ENCODE results near the gene RNASET2. TPM values are rescaled to one million over a fixed set of nuclear protein-coding genes. Genes with fewer than 3 reads are reported as not detected.

RNASET2 gene
- total and polyA plus RNA-seq, 4 donors, result 17.7 to 37.2 (median 25.0) TPM

DNA sequence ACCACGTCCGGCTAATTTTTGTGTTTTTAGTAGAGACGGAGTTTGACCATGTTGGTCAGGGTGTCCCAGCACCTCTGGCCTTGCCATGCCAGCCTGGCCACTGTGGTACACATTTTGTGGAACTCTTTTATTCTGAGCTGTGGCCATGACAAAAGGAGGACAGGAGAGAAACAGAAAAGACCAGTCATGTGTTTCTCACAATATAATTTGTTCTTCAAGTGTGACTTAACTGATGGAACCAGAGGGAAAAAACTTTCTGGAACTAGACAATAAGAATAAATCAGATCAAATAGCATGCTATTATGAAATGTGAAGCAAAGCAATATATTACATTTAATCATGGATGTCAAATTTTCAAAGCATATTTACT is 4.2 kb upstream of the RNASET2 start:
- H3K27me3 ChIP-seq (ENCODE audit: control insufficient read depth in 4 of 4, insufficient read depth in 4 of 4, low read length in 3 of 4), result no peaks in the 10 kb centered on the region
- H3K36me3 ChIP-seq (ENCODE audit: control insufficient read depth in 4 of 4, insufficient read depth in 3 of 4, low read depth in 1 of 4, low read length in 3 of 4), result no peaks in the 10 kb centered on the region
- no peak overlapping the region for H3K4me3 ChIP-seq (ENCODE audit: low read depth in 1 of 3, low read length in 3 of 3)
- 98% methylated on average over 3 of the region's 3 CpGs for WGBS
- no peak overlapping the region for H3K9ac ChIP-seq (ENCODE audit: low read depth in 1 of 2, low read length in 2 of 2)
- H3K9me3 ChIP-seq (ENCODE audit: control insufficient read depth in 4 of 4, low read length in 3 of 4), result no peaks in the 10 kb centered on the region
- peaks cover 3 to 21% (median 10%) of the 10 kb centered on the region in 4 donors for H3K4me1 ChIP-seq (ENCODE audit: control insufficient read depth in 4 of 4, insufficient read depth in 4 of 4, low read length in 3 of 4)
- TF ChIP-seq, protein P1, sequence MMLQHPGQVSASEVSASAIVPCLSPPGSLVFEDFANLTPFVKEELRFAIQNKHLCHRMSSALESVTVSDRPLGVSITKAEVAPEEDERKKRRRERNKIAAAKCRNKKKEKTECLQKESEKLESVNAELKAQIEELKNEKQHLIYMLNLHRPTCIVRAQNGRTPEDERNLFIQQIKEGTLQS (IDR thresholded peaks at IDR 0.05), result no peak
- TF ChIP-seq HNF4A (conservative IDR thresholded peaks at IDR 0.05), result no peak
- TF ChIP-seq HNF4G (IDR thresholded peaks at IDR 0.05), result no peak
- no peak for TF ChIP-seq FOXA2 (IDR thresholded peaks at IDR 0.05)
- TF ChIP-seq FOXA1 (IDR thresholded peaks at IDR 0.05), result no peak
- TF ChIP-seq RAD21 (IDR thresholded peaks at IDR 0.05), result no peak
- TF ChIP-seq YY1 (IDR thresholded peaks at IDR 0.05), result no peak
- TF ChIP-seq EGR1 (IDR thresholded peaks at IDR 0.05; ENCODE audit: low read depth in 2 of 2), result no peak
- no peak for TF ChIP-seq MAX (IDR thresholded peaks at IDR 0.05)
- no peak for TF ChIP-seq SP1 (IDR thresholded peaks at IDR 0.05)
- no peak for TF ChIP-seq RXRA (IDR thresholded peaks at IDR 0.05)
- TF ChIP-seq NR2F2 (IDR thresholded peaks at IDR 0.05), result no peak
- TF ChIP-seq, protein P2, sequence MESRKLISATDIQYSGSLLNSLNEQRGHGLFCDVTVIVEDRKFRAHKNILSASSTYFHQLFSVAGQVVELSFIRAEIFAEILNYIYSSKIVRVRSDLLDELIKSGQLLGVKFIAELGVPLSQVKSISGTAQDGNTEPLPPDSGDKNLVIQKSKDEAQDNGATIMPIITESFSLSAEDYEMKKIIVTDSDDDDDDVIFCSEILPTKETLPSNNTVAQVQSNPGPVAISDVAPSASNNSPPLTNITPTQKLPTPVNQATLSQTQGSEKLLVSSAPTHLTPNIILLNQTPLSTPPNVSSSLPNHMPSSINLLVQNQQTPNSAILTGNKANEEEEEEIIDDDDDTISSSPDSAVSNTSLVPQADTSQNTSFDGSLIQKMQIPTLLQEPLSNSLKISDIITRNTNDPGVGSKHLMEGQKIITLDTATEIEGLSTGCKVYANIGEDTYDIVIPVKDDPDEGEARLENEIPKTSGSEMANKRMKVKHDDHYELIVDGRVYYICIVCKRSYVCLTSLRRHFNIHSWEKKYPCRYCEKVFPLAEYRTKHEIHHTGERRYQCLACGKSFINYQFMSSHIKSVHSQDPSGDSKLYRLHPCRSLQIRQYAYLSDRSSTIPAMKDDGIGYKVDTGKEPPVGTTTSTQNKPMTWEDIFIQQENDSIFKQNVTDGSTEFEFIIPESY (IDR thresholded peaks at IDR 0.05), result no peak
- no peak for TF ChIP-seq GABPA (IDR thresholded peaks at IDR 0.05 in 1 of 2, conservative IDR thresholded peaks at IDR 0.05 in 1 of 2)
- TF ChIP-seq, protein P3, sequence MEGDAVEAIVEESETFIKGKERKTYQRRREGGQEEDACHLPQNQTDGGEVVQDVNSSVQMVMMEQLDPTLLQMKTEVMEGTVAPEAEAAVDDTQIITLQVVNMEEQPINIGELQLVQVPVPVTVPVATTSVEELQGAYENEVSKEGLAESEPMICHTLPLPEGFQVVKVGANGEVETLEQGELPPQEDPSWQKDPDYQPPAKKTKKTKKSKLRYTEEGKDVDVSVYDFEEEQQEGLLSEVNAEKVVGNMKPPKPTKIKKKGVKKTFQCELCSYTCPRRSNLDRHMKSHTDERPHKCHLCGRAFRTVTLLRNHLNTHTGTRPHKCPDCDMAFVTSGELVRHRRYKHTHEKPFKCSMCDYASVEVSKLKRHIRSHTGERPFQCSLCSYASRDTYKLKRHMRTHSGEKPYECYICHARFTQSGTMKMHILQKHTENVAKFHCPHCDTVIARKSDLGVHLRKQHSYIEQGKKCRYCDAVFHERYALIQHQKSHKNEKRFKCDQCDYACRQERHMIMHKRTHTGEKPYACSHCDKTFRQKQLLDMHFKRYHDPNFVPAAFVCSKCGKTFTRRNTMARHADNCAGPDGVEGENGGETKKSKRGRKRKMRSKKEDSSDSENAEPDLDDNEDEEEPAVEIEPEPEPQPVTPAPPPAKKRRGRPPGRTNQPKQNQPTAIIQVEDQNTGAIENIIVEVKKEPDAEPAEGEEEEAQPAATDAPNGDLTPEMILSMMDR (IDR thresholded peaks at IDR 0.05; ENCODE audit: low read depth, low read length, missing input control), result no peak
- no peak for TF ChIP-seq REST (IDR thresholded peaks at IDR 0.05)
- TF ChIP-seq JUND (IDR thresholded peaks at IDR 0.05), result no peak
- no peak for TF ChIP-seq TAF1 (conservative IDR thresholded peaks at IDR 0.05)
- no peak overlapping the region for H3K27ac ChIP-seq (ENCODE audit: low read depth in 1 of 2, low read length in 2 of 2)
- no peak for DNase-seq (ENCODE audit: low spot score)

Data from liver (tissue), 9 donors.